PC-3 (cell line): ENCODE measurements around the gene CTNND2. TPM values are rescaled to one million over a fixed set of nuclear protein-coding genes. Genes with fewer than 3 reads are reported as not detected.

Experiments
- ATAC-seq: fragments of 200-7000 bp; cut with Tn5 transposase; 2 replicates; pipeline ENCODE4 v1.9.1; 2020; ENCODE audit warnings: mild to moderate bottlenecking, moderate library complexity
- BruUV-seq: library from RNA; stranded (reverse); fragments of 400-500 nt; replicated peaks from 2 replicates; lab custom pipeline; 2021; lab: Mats Ljungman, UMichigan
- CTCF ChIA-PET: fragments of 300-600 bp; sonication (Branson Sonifier 250); formaldehyde crosslinking; loops from one replicate; lab custom pipeline; 2022; ENCODE audit warnings: antibody characterized with exemption; lab: Charles Lee
- POLR2A ChIA-PET: fragments of 300-600 bp; sonication (Branson Sonifier 250); formaldehyde crosslinking; loops from one replicate; lab custom pipeline; 2022; ENCODE audit warnings: antibody characterized with exemption; ENCODE audit not compliant: unreplicated experiment; lab: Charles Lee
- DNase-seq: peaks from one replicate; pipeline ENCODE4 v3.0.0-alpha.2; 2015
- H2AFZ ChIP-seq: fragments of 300-600 bp; sonication (generic); 2 replicates; pipeline ENCODE4 v1.6.0; 2016; ENCODE audit warnings: antibody characterized with exemption, low read length
- H3F3A ChIP-seq: fragments of 300-600 bp; sonication (generic); one replicate; pipeline ENCODE4 v1.6.0; 2017; ENCODE audit warnings: antibody characterized with exemption, low read length, control low read depth, mild to moderate bottlenecking; ENCODE audit not compliant: unreplicated experiment
- H3K27ac ChIP-seq: fragments of 300-600 bp; sonication (generic); 2 replicates; pipeline ENCODE4 v1.5.1; 2016; ENCODE audit warnings: mild to moderate bottlenecking, low read length
- H3K27me3 ChIP-seq: fragments of 300-600 bp; sonication (generic); 2 replicates; pipeline ENCODE4 v1.6.1; 2016; ENCODE audit warnings: low read length, mixed read lengths
- H3K36me3 ChIP-seq: fragments of 300-600 bp; sonication (generic); 2 replicates; pipeline ENCODE4 v1.6.1; 2016; ENCODE audit warnings: low read depth, mixed run types, low read length, mixed read lengths
- H3K4me1 ChIP-seq: fragments of 300-600 bp; sonication (generic); 2 replicates; pipeline ENCODE4 v1.5.1; 2016; ENCODE audit warnings: low read length; ENCODE audit not compliant: insufficient read depth
- H3K4me2 ChIP-seq: fragments of 300-600 bp; sonication (generic); 2 replicates; pipeline ENCODE4 v1.6.0; 2016; ENCODE audit warnings: low read length
- H3K4me3 ChIP-seq: fragments of 300-600 bp; sonication (generic); 2 replicates; pipeline ENCODE4 v1.5.1; 2016; ENCODE audit warnings: mild to moderate bottlenecking, low read length, mixed read lengths
- H3K79me2 ChIP-seq: fragments of 300-600 bp; sonication (generic); 2 replicates; pipeline ENCODE4 v1.6.1; 2017; ENCODE audit warnings: low read length, mixed read lengths
- H3K9ac ChIP-seq: fragments of 300-600 bp; sonication (generic); 2 replicates; pipeline ENCODE4 v1.6.0; 2016; ENCODE audit warnings: mild to moderate bottlenecking, low read length
- H3K9me2 ChIP-seq: fragments of 300-600 bp; sonication (generic); replicated peaks from 2 replicates; pipeline ENCODE4 v1.6.1; 2016; ENCODE audit warnings: mixed run types, low read length, mixed read lengths
- H3K9me3 ChIP-seq: fragments of 300-600 bp; sonication (generic); 2 replicates; pipeline ENCODE4 v1.6.1; 2016; ENCODE audit warnings: low read length, mixed read lengths
- H4K20me1 ChIP-seq: fragments of 300-600 bp; sonication (generic); 2 replicates; pipeline ENCODE4 v1.6.1; 2016; ENCODE audit warnings: low read length, mixed read lengths
- CTCF ChIP-seq: fragments of 300-600 bp; sonication (generic); conservative IDR thresholded peaks from 2 replicates; pipeline ENCODE4 v1.5.1; 2017; ENCODE audit warnings: antibody characterized with exemption, low read depth, mild to moderate bottlenecking, low read length
- EZH2 ChIP-seq: fragments of 300-600 bp; sonication (generic); IDR thresholded peaks from one replicate; pipeline ENCODE4 v1.6.1; 2017; ENCODE audit warnings: antibody characterized with exemption, mild to moderate bottlenecking, low read length; ENCODE audit not compliant: unreplicated experiment
- intact Hi-C: fragments of 100-400 bp; cut with micrococcal nuclease; formaldehyde crosslinking; loops from 2 replicates; pipeline ENCODE4 v1.9.0; 2023
- total RNA-seq: library from RNA; depleted of rRNA; stranded (reverse); fragments of >200 nt; gene quantifications from 2 replicates; pipeline ENCODE4 v1.2.3, GENCODE V29; 2014

Gene CTNND2
- total RNA-seq, 1 experiment from 2014 or later: 1.8 TPM

DNA sequence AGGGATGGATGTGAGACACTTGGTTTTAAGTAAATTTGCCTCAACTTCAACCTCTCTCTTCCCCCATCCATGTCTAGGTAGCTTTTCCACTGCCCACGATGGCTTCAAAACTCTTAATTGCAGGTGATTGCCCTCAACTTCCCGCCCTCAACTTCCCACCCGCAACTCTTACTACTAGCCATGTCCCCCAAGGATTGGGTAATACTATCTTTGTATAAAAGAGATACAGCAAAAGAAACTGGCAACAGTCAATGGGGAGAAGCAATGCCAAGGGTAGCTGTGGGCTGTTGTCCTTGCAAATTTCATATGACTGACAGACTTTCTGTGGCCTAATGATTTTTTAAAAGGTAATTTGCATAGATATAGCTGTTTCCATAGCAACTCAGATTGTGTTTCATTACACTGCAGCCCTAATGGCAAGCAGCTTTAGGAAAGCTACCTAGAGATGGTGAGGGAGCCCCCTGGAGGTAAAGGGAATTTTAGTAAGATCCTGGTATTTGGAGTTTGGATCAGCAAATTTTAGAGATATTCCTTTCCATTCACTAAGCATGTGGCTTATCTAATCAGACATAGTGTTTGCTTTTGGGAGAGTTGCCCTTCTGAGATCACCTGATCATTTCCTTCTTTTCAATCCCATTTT, 721.7 kb downstream of the CTNND2 start:
- Histone ChIP-seq H3K36me3 (no peaks in the 10 kb centered on the region), H4K20me1 (no peaks in the 10 kb centered on the region), H3K79me2 (no peaks in the 10 kb centered on the region), H3K9ac (no peak overlapping the region), H3K4me2 (no peak overlapping the region), H3K4me1 (no peaks in the 10 kb centered on the region), H3K4me3 (no peak overlapping the region), H3K9me2 (0 out of 2 replicates have a peak, but pooled peaks cover 5% of the 10 kb centered on the region), H3K27ac (no peak overlapping the region), H2AFZ (no peak overlapping the region), H3K27me3 (no peaks in the 10 kb centered on the region), H3F3A (no peaks in the 10 kb centered on the region), H3K9me3 (no peaks in the 10 kb centered on the region)
- ChIA-PET POLR2A (no interaction called here), CTCF (interaction anchor here (0.5 kb wide), 1 partner anchor 221 kb away, joined by 3 read pairs; no protein-coding TSS in a partner anchor)
- BruUV-seq: no TSS peak
- intact Hi-C loops: loop anchor here (1.0 to 5.0 kb wide), 3 partner anchors 320 to 730 kb away; no protein-coding TSS in a partner anchor
- DNase-seq (peak; percentile 80), ATAC-seq (peak; percentile 69)
- TF ChIP-seq EZH2 (no peak), CTCF (peak; percentile 97)

GRCh38 chr5:11181940-11182339, 722.3 kb downstream of the CTNND2 start:
- CTCF ChIA-PET: no interaction called here

More at GRCh38 chr5:11181940-11182339, 722.3 kb downstream of the CTNND2 start:
- no peaks in the 10 kb centered on the region for H3K4me1 ChIP-seq
- H3K27ac ChIP-seq: no peak overlapping the region
- H3K79me2 ChIP-seq: no peaks in the 10 kb centered on the region
- H3F3A ChIP-seq: no peaks in the 10 kb centered on the region
- no peaks in the 10 kb centered on the region for H3K36me3 ChIP-seq
- H4K20me1 ChIP-seq: no peaks in the 10 kb centered on the region
- H3K4me2 ChIP-seq: no peak overlapping the region
- H3K9me2 ChIP-seq: 0 out of 2 replicates have a peak, but pooled peaks cover 5% of the 10 kb centered on the region
- intact Hi-C loops: loop anchor here (1.0 to 5.0 kb wide), 3 partner anchors 320 to 730 kb away; no protein-coding TSS in a partner anchor
- TF ChIP-seq EZH2 (no peak), CTCF (no peak)
- no peak overlapping the region for H3K4me3 ChIP-seq
- H3K9ac ChIP-seq: no peak overlapping the region
- H3K27me3 ChIP-seq: no peaks in the 10 kb centered on the region
- DNase-seq (no peak), ATAC-seq (no peak)
- no TSS peak for BruUV-seq
- POLR2A ChIA-PET: no interaction called here
- H3K9me3 ChIP-seq: no peaks in the 10 kb centered on the region
- no peak overlapping the region for H2AFZ ChIP-seq
